T-helper 2 cell treated with Interferon-gamma antibody and Interleukin-4, amounts not matched to agents 5 μg/mL and 100 μg/mL, for 36 hours (primary cell): ENCODE measurements around the gene HPS4.
"Not testable (repeated sequence)": the region's sequence is repeated elsewhere in the genome, so short reads cannot be mapped to it uniquely, and the experiment has no call there.

Experiments used
- DNase-seq: peaks from one replicate; pipeline ENCODE4 v3.0.0; 2021; ENCODE audit warnings: low spot score
- H3K27ac Mint-ChIP-seq: one replicate; pipeline ENCODE4 v1.8.0; 2021; ENCODE audit warnings: mild to moderate bottlenecking, mixed read lengths
- H3K27me3 Mint-ChIP-seq: one replicate; pipeline ENCODE4 v1.8.0; 2021; ENCODE audit warnings: low read depth, mixed read lengths
- H3K36me3 Mint-ChIP-seq: one replicate; pipeline ENCODE4 v1.8.0; 2021; ENCODE audit warnings: low read depth, mixed read lengths
- H3K4me1 Mint-ChIP-seq: one replicate; pipeline ENCODE4 v1.8.0; 2021; ENCODE audit warnings: low read depth, mixed read lengths
- H3K4me3 Mint-ChIP-seq: one replicate; pipeline ENCODE4 v1.8.0; 2022; ENCODE audit warnings: mild to moderate bottlenecking, moderate library complexity, mixed read lengths
- H3K9me3 Mint-ChIP-seq: one replicate; pipeline ENCODE4 v1.8.0; 2021; ENCODE audit warnings: mixed read lengths

HPS4 gene

DNA sequence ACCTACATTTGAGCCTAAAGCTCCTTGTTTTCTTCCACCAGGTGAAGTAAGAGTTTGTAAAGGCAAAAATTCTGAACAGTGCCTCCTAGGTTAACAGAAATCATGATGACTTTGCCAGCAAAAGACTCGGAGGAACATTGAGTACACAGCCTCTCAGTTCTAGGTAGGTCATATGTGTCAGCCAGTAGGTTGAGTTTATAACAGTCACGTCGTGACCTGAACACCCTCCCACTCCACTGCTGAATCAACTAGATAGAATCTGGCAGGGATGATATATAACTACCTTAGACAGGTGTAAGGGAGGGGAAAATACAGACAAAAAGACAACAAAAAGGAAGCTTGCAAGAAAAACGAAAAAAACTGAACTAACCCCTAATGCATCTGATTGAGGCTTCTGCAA lies 67.3 kb downstream of the HPS4 start:
- Mint-ChIP-seq H3K27me3 (peaks cover 20% of the 10 kb centered on the region), H3K36me3 (no peaks in the 10 kb centered on the region)

DNA sequence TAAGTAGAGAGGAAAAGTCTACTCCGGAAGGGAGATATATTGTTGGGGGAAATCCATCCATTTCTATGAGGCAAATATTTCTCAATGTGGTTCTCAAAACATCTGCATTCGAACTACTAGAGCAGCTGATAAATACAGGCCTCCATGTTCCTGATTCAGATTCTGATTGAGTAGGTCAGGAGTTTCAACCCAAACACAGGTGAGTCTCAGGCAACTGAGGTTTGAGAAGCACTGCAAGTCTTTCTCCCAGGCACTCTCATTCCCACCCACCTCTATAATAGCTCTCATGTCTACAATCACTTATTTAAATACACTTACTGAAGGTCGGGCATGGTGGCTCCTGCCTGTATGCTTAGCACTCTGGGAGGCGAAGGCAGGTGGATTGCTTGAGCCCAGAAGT lies 69.2 kb downstream of the HPS4 start:
- Mint-ChIP-seq H3K9me3 (no peaks in the 10 kb centered on the region), H3K4me1 (no peaks in the 10 kb centered on the region), H3K4me3 (no peak overlapping the region), H3K27me3 (peaks cover 25% of the 10 kb centered on the region), H3K27ac (no peak overlapping the region), H3K36me3 (no peaks in the 10 kb centered on the region)
- DNase-seq: no peak

More for the DNA sequence above, 67.3 kb downstream of the HPS4 start:
- Mint-ChIP-seq H3K4me3 (no peak overlapping the region), H3K9me3 (no peaks in the 10 kb centered on the region), H3K4me1 (no peaks in the 10 kb centered on the region), H3K27ac (no peak overlapping the region)
- no peak for DNase-seq

DNA sequence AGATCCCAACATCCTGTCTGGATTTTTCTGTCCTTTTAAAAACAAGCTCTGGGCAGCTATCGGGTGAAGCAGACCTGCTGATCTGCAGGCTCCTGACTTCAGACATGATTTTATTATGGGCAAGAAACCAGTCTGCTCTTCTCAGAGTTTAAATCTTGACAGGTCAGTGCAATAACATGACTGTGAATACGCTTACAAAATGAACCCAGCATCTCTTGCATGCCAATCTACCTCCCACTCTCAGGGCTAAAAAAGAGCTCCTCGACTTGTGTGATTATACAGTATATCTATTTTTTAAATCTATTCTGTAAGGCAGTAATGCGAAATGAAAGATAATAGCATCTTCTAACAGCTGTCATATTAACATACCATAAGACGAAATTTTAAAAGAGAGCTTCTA lies 73.2 kb downstream of the HPS4 start:
- no peak for DNase-seq
- peaks cover 14% of the 10 kb centered on the region for H3K27me3 Mint-ChIP-seq
- H3K27ac Mint-ChIP-seq: no peak overlapping the region
- no peaks in the 10 kb centered on the region for H3K36me3 Mint-ChIP-seq
- H3K4me3 Mint-ChIP-seq: no peak overlapping the region
- no peaks in the 10 kb centered on the region for H3K4me1 Mint-ChIP-seq
- no peaks in the 10 kb centered on the region for H3K9me3 Mint-ChIP-seq

DNA sequence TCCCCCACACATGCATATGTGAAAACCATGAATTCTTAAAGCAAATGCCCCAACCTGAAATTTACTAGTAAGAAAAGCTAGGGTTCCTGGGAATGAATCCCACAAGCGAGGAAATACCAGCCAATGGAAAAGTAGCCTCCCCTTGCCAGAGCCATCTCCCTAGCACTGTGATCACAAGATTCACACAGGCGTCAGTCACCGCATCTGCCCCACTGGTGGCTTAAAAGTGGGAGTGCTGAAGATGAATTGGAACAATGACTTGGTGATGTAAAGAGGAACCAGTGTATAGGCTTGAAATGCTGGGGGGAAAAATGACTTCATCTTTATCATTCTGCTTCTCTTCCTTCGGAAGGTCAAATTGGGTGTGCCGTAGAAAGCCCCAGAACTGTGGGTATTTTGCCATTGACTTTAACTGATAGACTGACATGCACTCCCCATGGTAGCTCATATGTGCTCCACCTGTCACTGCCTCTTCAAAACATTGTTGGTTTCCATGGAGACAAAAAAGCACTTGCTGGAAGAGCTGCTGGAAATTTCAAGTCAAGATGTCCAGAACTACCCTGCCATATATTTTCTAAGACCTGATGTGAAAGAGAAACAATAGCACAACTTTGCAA lies 73.8 kb downstream of the HPS4 start:
- peaks cover 14% of the 10 kb centered on the region for H3K27me3 Mint-ChIP-seq
- H3K4me3 Mint-ChIP-seq: no peak overlapping the region
- no peaks in the 10 kb centered on the region for H3K36me3 Mint-ChIP-seq
- peaks cover under 1% of the 10 kb centered on the region for H3K4me1 Mint-ChIP-seq
- no peak overlapping the region for H3K27ac Mint-ChIP-seq
- H3K9me3 Mint-ChIP-seq: no peaks in the 10 kb centered on the region
- no peak for DNase-seq

DNA sequence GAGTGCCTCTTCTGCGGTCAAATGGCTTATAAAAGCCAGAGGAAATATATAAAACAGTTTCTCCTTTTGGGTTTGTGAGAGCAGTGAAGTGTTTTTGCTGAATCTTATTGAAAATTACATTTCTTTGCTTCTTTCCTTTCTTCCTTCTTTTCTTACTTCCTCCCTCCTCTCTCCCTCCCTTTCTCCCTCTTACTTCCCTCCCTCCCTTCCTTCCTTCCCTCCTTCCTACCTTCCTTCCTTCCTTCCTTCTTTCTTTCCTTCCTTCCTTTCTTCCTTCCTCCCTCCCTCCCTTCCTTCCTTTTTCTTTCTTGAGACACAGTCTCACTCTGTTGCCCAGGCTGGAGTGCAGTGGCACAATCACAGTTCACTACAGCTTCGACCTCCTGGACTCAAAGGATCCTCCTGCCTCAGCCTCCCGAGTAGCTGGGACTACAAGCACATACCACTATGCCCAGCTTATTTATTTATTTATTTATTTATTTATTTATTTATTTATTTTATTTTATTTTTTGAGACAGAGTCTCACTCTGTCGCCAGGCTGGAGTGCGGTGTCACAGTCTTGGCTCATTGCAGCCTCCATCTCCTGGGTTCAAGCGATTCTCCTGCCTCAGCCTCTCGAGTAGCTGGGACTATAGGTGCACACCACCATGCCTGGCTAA lies 74.9 kb downstream of the HPS4 start:
- H3K4me3 Mint-ChIP-seq, H3K36me3 Mint-ChIP-seq, H3K9me3 Mint-ChIP-seq, DNase-seq, H3K4me1 Mint-ChIP-seq, H3K27ac Mint-ChIP-seq: not testable (repeated sequence)
- peaks cover 12% of the 10 kb centered on the region for H3K27me3 Mint-ChIP-seq

DNA sequence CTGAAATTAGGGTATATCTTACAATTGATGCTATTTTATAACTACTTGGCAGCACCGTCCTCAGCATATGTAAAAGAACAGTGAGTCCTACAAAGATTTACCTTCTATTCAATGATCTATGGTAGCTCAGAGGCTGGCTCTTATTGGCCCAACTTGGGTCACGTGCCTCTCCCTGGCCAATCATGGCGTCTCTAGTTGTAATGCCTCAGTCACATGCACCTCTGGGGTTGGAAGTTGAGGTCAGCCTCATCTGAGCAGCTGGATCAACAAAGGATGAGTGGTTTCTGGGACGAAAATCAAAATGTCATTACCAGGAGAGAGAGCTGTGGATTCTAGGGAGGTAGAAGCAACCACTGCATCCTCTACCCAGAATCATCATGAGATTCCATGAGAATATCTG lies 77.5 kb downstream of the HPS4 start:
- H3K9me3 Mint-ChIP-seq: no peaks in the 10 kb centered on the region
- no peak overlapping the region for H3K27ac Mint-ChIP-seq
- no peak overlapping the region for H3K4me3 Mint-ChIP-seq
- no peak for DNase-seq
- peaks cover 7% of the 10 kb centered on the region for H3K4me1 Mint-ChIP-seq
- H3K27me3 Mint-ChIP-seq: peaks cover 11% of the 10 kb centered on the region
- no peaks in the 10 kb centered on the region for H3K36me3 Mint-ChIP-seq

DNA sequence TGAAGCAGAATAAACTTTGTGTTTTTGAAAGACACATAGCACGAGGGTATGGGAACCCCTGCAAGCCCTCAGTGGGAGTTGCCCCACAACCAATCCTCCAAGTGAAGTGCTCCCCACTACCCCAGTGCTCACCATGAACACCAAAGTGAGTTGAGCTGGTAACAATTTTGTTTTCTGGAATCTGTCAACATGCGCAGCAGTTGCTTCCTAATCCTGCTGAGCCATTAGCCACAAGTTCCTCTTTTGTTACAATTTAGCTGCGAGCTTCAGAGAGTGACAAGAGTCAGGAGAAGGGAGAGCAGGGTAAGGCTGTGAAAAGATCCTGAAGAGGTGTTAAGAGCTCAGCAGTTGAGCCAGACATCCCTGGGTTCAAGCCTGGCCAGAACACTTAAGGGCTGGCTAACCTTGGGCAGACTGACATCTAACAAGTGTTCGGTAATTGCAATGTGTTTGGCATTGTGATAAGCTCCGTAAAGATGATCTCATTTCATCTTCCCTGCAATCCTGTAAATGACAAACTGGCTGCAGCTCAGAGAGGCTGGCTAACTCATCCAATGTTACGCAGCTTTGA lies 78.6 kb downstream of the HPS4 start:
- Mint-ChIP-seq H3K4me3 (no peak overlapping the region), H3K36me3 (no peaks in the 10 kb centered on the region), H3K27me3 (peaks cover 9% of the 10 kb centered on the region), H3K9me3 (no peaks in the 10 kb centered on the region), H3K4me1 (peaks cover 7% of the 10 kb centered on the region), H3K27ac (no peak overlapping the region)
- DNase-seq: no peak

DNA sequence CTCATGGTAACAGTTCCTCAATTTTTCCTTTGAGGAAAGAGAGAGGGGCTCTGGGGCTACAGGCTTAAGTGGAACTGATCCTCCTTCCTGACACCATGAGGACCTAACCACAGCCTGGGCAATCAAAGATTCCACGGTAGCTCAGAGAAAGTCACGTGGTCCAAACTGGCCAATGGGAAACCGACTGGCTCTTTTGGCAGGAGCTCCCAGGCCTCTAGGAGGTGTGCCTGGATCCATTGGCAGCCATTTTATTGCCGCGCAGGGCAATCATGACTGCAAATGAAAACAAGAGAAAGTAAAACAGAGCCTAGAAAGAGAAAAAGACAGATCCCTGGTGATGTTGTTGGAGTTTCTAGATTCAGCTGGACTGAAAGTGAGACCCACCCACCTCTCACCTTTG lies 81.9 kb downstream of the HPS4 start:
- H3K27me3 Mint-ChIP-seq: peaks cover 2% of the 10 kb centered on the region
- H3K4me3 Mint-ChIP-seq: no peak overlapping the region
- no peak for DNase-seq
- peaks cover 7% of the 10 kb centered on the region for H3K4me1 Mint-ChIP-seq
- no peak overlapping the region for H3K27ac Mint-ChIP-seq
- H3K9me3 Mint-ChIP-seq: no peaks in the 10 kb centered on the region
- no peaks in the 10 kb centered on the region for H3K36me3 Mint-ChIP-seq
